K562 (cell line): ENCODE data around the gene KNSTRN. TPM values are rescaled to one million over a fixed set of nuclear protein-coding genes. Genes with fewer than 3 reads are reported as not detected.

Experiments used
- C11orf30 ChIP-seq: fragments of 450-650 bp; IDR thresholded peaks from 2 replicates; pipeline ENCODE4 v1.6.1; 2016; ENCODE audit warnings: low read depth, mild to moderate bottlenecking
- DMBX1 ChIP-seq: fragments of 250-450 bp; sonication (Bioruptor Pico); IDR thresholded peaks from 2 replicates; pipeline ENCODE4 v1.8.0; 2022; ENCODE audit warnings: inconsistent platforms, mild to moderate bottlenecking, moderate library complexity, borderline replicate concordance
- EGR1 ChIP-seq: fragments of 450-650 bp; conservative IDR thresholded peaks from 2 replicates; pipeline ENCODE4 v1.6.1; 2017; ENCODE audit warnings: mild to moderate bottlenecking
- NELFE ChIP-seq: IDR thresholded peaks from 2 replicates; pipeline ENCODE4 v1.6.1; 2011; ENCODE audit warnings: mild to moderate bottlenecking; ENCODE audit not compliant: insufficient read depth, insufficient read length
- NR2F6 ChIP-seq: fragments of 450-650 bp; formaldehyde crosslinking; IDR thresholded peaks from 2 replicates; pipeline ENCODE4 v1.4.0; 2020; ENCODE audit warnings: mild to moderate bottlenecking
- SRSF3 ChIP-seq: fragments of 200-400 bp; formaldehyde crosslinking; IDR thresholded peaks from 2 replicates; pipeline ENCODE4 v1.6.1; 2016; ENCODE audit warnings: mild to moderate bottlenecking, low read length, moderate library complexity; ENCODE audit not compliant: insufficient read depth
- SRSF9 ChIP-seq: fragments of 200-400 bp; formaldehyde crosslinking; IDR thresholded peaks from 2 replicates; pipeline ENCODE4 v1.6.1; 2017; ENCODE audit warnings: low read depth, low read length, borderline replicate concordance
- TEAD1 ChIP-seq, 2 experiments: fragments of 450-650 bp in 1 of 2; sonication (generic) in 1 of 2; formaldehyde crosslinking; IDR thresholded peaks; 2 replicates each; pipeline versions ENCODE4 v1.4.0 to v1.8.0; 2020 to 2022; ENCODE audit warnings: mild to moderate bottlenecking in 2 of 2, missing genetic modification reagents in 1 of 2
- THRAP3 ChIP-seq: fragments of 450-650 bp; IDR thresholded peaks from 2 replicates; pipeline ENCODE4 v1.6.1; 2016; ENCODE audit warnings: mild to moderate bottlenecking, inconsistent platforms, borderline replicate concordance
- VEZF1 ChIP-seq: fragments of 200-800 bp; sonication (Bioruptor generic); IDR thresholded peaks from 2 replicates; pipeline ENCODE4 v1.6.1; 2017; ENCODE audit warnings: missing genetic modification characterization, missing compliant biosample characterization
- ZBTB2 ChIP-seq: fragments of 450-650 bp; IDR thresholded peaks from 2 replicates; pipeline ENCODE4 v1.6.1; 2016; ENCODE audit warnings: antibody characterized with exemption
- polyA plus RNA-seq, 8 experiments: library from polyadenylated mRNA; depleted of rRNA in 4 of 8; stranded (reverse) in 5 of 8; unstranded in 3 of 8; fragments of >200 nt; fragmentation: Nextera tagmentation in 2 of 8; fragmentation: Illumina TruSeq in 1 of 8; extraction: Ambion mirVana in 2 of 8; extraction: Trizol in 1 of 8; gene quantifications; 2 replicates each; pipeline versions ENCODE4 v1.2.1 to v1.2.3, GENCODE V29; 2011 to 2014; ENCODE audit warnings: inconsistent platforms in 1 of 8, missing spikeins in 1 of 8
- total RNA-seq, 7 experiments: library from RNA; depleted of rRNA in 6 of 7; stranded (reverse); fragments of >200 nt in 6 of 7; fragmentation: Illumina TruSeq in 2 of 7; extraction: Trizol in 2 of 7; gene quantifications; 2 replicates each; pipeline versions ENCODE4 v1.2.1 to v1.2.3, GENCODE V29; 2011 to 2021; ENCODE audit warnings: low replicate concordance in 1 of 7
- TF ChIP-seq, protein P1 (sequence below): IDR thresholded peaks from 2 replicates; pipeline ENCODE4 v1.6.1; 2011; ENCODE audit warnings: borderline replicate concordance, low read depth, mild to moderate bottlenecking, moderate library complexity, low read length; ENCODE audit not compliant: insufficient read depth, poor library complexity, severe bottlenecking
- TF ChIP-seq, protein P2 (sequence below), 2 experiments: fragments of 450-650 bp in 1 of 2; sonication (generic) in 1 of 2; formaldehyde crosslinking; conservative IDR thresholded peaks; 2 replicates each; pipeline versions ENCODE4 v1.4.0 to v1.8.1; 2020 to 2022; ENCODE audit warnings: mild to moderate bottlenecking in 1 of 2, missing genetic modification reagents in 1 of 2
- TF ChIP-seq, protein P3 (sequence below): fragments of 250-450 bp; sonication (Bioruptor Pico); IDR thresholded peaks from 2 replicates; pipeline ENCODE4 v1.5.1; 2021; ENCODE audit warnings: mild to moderate bottlenecking
- TF ChIP-seq, protein P4 (sequence below): sonication (generic); formaldehyde crosslinking; IDR thresholded peaks from 2 replicates; pipeline ENCODE4 v1.8.1; 2023; ENCODE audit warnings: mild to moderate bottlenecking, missing genetic modification reagents, moderate library complexity

Gene KNSTRN
- total and polyA plus RNA-seq, 9 of the 15 experiments (the other 6 are each of a cell fraction or from before 2014, with no cell fraction given), result 48.7 to 88.2 (median 66.3) TPM

- no peak for TF ChIP-seq ZBTB2
- TF ChIP-seq SRSF9, result no peak
- TF ChIP-seq, protein P1, sequence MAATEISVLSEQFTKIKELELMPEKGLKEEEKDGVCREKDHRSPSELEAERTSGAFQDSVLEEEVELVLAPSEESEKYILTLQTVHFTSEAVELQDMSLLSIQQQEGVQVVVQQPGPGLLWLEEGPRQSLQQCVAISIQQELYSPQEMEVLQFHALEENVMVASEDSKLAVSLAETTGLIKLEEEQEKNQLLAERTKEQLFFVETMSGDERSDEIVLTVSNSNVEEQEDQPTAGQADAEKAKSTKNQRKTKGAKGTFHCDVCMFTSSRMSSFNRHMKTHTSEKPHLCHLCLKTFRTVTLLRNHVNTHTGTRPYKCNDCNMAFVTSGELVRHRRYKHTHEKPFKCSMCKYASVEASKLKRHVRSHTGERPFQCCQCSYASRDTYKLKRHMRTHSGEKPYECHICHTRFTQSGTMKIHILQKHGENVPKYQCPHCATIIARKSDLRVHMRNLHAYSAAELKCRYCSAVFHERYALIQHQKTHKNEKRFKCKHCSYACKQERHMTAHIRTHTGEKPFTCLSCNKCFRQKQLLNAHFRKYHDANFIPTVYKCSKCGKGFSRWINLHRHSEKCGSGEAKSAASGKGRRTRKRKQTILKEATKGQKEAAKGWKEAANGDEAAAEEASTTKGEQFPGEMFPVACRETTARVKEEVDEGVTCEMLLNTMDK, result no peak
- TF ChIP-seq DMBX1 (CRISPR knock-in tag), result no peak
- TF ChIP-seq, protein P2, sequence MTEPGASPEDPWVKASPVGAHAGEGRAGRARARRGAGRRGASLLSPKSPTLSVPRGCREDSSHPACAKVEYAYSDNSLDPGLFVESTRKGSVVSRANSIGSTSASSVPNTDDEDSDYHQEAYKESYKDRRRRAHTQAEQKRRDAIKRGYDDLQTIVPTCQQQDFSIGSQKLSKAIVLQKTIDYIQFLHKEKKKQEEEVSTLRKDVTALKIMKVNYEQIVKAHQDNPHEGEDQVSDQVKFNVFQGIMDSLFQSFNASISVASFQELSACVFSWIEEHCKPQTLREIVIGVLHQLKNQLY (CRISPR knock-in tag; conservative IDR thresholded peaks at IDR 0.05), result no peak
- no peak for TF ChIP-seq SRSF3
- no peak for TF ChIP-seq NELFE
- no peak for TF ChIP-seq THRAP3
- peak; percentile 36; the same call in 1 of the 2 replicates for TF ChIP-seq VEZF1 (CRISPR knock-in tag)
- TF ChIP-seq, protein P3, sequence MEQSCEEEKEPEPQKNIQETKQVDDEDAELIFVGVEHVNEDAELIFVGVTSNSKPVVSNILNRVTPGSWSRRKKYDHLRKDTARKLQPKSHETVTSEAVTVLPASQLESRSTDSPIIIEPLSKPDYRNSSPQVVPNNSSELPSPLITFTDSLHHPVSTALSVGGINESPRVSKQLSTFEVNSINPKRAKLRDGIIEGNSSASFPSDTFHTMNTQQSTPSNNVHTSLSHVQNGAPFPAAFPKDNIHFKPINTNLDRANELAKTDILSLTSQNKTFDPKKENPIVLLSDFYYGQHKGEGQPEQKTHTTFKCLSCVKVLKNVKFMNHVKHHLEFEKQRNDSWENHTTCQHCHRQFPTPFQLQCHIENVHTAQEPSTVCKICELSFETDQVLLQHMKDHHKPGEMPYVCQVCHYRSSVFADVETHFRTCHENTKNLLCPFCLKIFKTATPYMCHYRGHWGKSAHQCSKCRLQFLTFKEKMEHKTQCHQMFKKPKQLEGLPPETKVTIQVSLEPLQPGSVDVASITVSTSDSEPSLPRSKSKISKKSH (CRISPR knock-in tag), result no peak
- TF ChIP-seq EGR1, result peak; percentile 71
- no peak for TF ChIP-seq NR2F6 (CRISPR knock-in tag)
- TF ChIP-seq TEAD1 (CRISPR knock-in tag; IDR thresholded peaks at IDR 0.05), result no peak
- peak; percentile 35; the same call in 1 of the 2 replicates for TF ChIP-seq C11orf30
- TF ChIP-seq, protein P4, sequence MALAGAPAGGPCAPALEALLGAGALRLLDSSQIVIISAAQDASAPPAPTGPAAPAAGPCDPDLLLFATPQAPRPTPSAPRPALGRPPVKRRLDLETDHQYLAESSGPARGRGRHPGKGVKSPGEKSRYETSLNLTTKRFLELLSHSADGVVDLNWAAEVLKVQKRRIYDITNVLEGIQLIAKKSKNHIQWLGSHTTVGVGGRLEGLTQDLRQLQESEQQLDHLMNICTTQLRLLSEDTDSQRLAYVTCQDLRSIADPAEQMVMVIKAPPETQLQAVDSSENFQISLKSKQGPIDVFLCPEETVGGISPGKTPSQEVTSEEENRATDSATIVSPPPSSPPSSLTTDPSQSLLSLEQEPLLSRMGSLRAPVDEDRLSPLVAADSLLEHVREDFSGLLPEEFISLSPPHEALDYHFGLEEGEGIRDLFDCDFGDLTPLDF (CRISPR knock-in tag), result peak; percentile 13; the same call in 1 of the 2 replicates
These were observed at the start of gene KNSTRN (continued) for GRCh38 chr15:40382580-40383456.
